Stimulated activated CD4-positive, alpha-beta T cell treated with anti-CD3 and anti-CD28 coated beads, Interleukin-15, amount 100 ng/mL, for 48 hours (primary cell): ENCODE data around the gene SLC28A1.
"Not testable (repeated sequence)": the region's sequence is repeated elsewhere in the genome, so short reads cannot be mapped to it uniquely, and the experiment has no call there.

Source experiments
- DNase-seq, 2 donors: peaks; one replicate each; pipeline ENCODE4 v3.0.0-alpha.2; 2020; ENCODE audit warnings: low read depth in 2 of 2

SLC28A1 gene

DNA sequence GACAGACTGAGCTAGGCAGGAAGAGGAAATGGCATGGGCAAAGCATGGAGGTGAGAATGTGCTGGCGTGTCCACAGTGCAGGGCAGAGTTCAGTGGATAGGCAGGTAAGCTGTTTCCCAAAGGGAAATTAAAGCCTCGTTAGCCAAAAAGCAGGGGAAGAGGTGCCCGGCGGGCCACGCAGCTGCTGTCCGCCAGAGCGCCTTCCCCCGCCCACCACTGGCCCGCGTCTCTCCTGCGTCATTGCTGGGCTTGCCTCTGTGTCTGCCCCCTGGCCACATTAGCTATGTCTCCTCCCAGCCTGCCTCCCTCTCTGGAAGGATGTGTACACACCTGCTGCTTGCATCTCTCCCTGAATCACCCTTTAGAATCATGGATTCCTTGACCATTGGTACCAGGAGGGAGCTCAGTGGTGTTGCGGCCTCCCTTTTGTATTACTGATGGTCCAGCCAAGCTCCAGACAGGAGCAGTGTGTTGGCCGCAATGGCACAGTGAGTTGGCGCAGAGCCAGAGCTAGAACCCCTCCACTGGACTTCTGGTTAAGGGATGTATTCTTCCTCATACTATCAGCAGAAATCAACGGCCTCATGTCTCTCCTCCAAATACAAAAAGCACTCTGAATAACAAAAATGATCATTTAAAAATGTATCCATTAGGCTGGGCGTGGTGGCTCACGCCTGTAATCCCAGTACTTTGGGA, 26.6 kb downstream of the SLC28A1 start:
- DNase-seq: no peak

DNA sequence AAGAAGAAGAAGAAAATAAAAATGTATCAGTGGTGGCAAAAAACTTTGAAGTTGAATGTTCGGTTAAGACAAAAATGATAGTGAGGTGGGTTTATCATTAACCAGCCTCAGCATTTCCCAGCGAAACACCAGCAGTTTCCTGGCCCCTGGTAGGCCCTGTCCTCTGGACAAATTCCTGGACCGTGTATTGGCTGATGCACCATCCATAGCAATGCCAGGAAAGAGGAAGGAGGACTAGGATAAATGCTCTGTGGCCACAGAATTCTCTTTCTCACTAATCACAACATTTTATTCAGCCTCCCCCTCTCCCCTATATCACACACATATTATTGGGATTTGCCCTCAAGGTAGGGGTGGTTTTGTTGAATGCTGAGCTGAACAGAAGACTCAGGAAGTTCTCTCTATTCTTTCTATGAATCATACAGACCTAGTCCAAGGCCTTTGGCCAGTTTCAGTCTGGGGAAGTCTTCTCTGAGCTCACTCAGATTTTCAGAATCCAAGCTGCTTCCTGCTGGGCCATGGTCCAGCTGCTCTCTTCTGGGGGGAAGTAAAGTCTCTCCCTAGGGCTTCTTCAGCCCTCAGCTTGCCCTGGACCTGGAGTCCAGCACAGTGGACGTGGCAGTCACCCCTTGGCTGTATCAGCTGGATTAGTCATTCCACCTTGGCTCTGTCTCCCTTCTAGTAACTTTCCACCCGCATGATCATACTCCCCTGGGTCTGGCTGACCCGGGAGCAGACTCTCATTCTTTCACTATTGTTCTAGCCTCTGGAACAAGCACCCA, 27.6 kb downstream of the SLC28A1 start:
- no peak for DNase-seq

DNA sequence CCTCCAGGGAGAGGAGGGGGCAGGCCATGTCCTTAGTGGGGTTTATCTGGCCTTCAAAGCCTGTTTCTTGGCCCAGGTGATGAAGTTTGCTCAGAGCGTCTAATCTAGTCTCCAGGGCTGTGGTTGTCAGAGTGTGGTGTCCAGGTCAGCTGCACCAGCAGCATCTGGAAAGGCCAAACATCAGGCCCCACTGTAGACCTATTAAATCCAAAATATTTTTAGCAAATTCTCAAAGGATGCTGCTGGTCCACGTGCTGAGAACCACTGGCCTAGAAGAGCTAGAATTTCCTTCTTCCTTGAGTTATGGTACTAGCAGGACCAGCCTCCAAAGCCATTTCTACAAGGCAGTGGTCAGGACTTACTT, 28.9 kb downstream of the SLC28A1 start:
- DNase-seq: no peak

DNA sequence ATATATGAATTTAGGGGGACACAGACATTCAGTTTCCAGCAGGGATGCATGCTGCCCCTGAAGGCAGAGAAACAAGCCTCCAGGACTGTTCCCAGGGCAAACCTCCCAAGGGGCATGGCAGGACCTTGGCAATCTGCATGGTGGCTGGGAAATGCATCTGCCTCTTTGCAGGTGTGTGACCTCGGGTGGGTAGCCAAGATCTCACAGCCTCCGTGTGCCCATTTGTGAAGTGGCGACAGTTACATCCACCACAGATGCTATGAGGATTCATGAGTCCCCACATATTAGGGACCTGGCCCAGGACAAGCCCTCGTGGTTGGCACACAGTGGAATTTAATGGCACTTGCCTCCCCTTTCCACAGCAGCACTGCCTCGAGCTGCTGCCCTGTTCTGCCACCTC, 29.9 kb downstream of the SLC28A1 start:
- no peak for DNase-seq

DNA sequence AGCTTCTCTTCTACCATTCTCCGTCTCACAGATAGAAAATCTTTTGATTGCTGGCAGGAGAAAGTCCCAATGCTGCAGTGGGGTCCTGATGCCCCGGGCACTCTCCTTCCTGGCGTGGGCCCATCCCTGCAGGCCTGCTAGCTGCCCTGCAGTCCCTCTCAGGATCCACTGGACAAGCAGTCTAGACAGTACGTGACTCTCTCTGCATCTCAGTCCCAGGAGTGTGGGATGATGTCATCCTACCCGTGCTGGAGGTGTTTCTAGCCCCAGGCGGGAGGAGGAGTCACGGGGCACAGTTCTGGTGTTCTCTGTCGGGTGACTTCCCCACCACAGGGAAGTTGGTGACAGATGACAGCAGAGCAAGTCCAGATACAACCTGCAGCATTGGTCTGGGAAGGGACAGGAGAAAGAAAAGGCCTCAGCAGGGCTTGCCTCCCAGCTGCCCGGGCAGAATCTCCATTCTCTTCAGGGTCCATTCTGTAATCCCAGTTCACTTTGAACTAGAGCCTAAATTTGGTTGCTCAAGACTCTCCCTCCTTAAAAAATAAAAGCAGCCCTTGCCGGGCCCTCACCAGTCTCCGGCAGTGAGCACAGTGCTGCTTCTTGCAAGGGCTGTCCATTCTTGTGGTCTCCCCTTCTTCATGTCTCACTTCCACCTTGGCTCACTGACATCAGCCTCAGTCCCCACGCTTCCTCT, 30.6 kb downstream of the SLC28A1 start:
- DNase-seq: peak; percentile 39 to 65

DNA sequence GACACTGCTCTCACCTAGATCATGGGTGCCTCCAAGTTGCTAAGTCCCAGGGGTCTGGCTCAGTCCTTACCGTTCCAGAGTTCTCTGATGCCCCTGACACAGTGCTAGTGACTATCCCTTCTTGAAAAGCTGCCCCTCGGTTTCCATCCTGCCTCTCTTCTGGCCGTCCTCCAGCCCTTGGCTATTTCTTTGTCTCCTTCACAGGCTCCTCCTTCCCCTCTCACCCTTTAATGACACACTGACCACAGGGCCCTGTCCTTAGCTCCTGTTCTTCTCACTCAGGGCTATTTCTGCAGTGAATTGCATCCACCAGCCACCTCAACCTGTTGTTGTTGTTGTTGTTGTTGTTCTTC, 31.1 kb downstream of the SLC28A1 start:
- DNase-seq: no peak

DNA sequence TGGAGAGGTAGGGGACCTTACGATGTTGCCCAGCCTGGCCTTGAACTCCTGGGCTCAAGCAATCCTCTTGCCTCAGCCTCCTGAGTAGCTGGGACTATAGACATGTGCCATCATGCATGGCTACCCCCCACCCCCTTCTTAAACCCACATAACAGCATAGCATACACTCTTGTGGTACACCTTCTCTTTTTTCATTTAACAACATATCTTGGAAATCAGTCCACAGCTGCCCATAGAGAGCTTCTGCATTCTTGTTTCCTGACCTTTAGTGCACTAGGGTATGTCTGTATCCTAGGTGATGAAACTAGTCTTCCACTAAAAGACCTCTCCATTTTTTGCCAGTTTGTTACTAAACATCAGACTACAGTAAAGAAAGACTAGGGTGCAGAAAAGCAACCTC, 33.0 kb downstream of the SLC28A1 start:
- no peak for DNase-seq

DNA sequence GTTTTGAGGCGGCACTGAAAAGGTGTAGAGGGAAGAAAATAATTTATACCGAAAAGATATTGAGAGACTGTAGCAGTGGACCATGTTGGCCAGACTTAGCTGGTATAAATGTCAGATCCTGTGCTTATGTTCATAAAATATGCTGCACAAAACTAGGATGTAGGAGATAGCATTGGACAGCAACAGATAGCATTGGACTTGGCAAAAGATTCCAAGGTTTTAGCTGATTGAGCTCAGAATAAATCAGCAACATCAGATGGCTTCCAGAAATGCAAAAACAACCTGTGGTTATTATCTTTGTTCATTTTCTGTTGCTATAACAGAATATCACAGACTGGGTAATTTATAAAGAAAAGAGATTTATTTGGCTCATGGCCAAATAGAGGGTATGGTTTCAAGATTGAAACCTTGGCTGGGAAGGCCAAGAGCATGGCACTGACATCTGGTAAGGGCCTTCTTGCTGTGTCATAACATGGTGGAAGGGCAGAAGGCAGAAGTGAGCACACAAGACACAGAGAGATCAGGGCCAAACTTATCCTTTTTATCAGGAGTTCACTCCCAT, 34.7 kb downstream of the SLC28A1 start:
- DNase-seq: no peak

DNA sequence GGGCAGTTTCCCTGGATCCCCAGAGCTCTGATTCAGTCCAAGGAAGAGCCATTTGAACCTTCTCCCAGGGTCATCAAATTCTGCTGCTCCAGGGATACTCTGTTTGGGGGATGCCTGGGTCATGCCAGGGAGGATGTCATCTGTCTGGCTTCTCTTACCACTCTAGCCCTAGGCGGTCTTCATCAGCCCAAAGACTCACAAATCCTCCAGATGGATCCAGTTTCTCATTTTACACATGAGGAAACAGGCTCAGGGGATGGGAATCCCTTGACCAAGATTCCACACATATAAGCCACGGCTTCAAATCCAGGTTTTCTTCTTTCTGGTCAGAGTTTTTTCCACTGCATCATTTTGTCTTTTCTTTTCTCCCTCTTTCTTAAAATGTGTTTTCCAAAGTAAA, 36.7 kb downstream of the SLC28A1 start:
- no peak for DNase-seq

DNA sequence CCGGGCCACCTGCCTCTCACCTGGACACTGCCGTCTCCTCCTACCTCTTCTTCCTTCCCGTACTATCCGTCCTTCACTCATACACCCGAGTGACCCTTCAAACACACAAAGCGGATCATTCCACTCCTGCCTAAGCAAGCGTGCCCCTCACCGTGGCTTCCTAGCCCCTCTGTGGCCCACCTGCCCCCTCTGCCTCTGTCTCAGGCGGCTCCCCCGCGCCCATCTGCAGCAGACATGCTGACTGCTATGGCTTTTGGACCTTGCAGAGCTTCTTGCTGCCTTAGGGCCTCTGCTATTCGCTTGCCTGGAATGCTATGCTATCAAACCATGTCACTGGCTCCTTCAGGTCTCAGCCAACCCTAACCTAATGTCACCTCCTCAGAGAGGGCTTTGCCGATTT, 38.1 kb downstream of the SLC28A1 start:
- DNase-seq: no peak

DNA sequence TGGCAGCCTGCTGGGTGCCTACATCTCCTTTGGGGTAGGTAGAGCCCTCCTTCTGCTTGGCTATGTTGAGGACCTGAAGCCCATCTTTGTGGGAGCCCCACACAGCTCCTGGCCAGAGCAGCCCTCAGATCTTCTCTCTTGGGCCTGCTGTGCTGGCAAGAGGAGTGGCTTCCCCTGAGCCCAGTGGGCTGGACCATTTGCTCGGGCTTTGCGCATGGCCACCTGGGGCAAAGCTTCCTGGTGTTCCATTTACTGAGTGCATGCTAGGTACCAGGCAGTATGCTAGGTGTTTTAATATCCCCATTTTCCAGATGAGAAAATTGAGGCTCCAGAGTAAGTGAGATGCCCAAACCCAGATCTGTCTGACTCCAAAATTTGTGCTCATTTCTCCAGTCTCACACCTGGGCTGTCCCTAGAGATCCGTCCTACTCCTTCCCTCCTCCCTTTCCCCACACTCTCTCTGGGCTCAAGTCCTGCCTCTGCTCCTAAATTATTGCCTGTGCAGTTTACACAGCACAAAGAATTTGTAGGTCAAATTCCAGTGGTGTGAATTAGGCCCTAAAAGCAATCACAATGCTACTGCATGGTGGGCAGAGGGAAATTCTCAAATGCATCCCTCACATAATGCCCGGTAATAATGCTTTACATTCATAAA, 39.7 kb downstream of the SLC28A1 start:
- no peak for DNase-seq

DNA sequence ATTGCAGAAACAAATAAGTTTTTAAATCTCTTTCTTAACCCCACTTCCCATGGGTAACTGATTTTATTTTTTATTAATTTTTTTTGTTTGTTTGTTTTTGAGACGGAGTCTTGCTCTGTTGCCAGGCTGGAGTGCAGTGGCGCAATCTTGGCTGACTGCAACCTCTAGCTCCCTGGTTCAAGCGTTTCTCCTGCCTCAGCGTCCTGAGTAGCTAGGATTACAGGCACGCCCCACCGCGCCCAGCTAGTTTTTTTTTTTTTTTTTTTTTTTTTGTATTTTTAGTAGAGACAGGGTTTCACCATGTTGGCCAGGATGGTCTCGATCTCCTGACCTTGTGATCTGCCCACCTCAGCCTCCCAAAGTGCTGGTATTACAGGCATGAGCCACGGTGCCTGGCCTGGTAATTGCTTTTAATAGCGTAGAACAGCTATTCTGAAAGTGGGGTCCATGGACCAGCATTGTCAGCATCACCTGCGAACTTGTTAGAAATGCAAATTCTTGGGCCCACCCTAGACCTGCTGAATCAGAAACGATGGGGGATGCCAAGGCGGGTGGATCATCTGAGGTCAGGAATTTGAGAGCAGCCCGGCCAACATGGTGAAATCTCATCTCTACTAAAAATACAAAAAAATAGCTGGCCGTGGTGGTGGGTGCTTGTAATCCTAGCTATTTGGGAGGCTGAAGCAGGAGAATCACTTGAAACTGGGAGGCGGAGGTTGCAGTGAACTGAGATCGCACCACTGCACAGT, 40.5 kb downstream of the SLC28A1 start:
- not testable (repeated sequence) for DNase-seq

DNA sequence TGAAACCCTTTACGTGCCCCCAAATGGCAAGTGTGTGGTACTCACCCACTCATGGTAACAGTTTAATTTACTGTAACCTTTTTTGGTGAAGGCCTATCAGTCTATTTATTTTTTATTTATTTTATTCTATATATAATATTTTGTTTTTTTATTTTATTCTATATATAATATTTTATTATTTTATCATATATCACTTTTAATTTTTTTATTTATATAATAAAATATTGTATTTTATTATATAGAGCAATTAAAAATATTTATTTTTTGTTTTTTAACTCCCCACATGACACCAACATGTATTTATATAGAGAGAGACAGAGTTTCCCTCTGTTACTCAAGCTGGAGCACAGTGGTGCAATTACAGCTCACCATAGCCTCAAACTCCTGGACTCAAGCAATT, 41.4 kb downstream of the SLC28A1 start:
- DNase-seq: no peak

DNA sequence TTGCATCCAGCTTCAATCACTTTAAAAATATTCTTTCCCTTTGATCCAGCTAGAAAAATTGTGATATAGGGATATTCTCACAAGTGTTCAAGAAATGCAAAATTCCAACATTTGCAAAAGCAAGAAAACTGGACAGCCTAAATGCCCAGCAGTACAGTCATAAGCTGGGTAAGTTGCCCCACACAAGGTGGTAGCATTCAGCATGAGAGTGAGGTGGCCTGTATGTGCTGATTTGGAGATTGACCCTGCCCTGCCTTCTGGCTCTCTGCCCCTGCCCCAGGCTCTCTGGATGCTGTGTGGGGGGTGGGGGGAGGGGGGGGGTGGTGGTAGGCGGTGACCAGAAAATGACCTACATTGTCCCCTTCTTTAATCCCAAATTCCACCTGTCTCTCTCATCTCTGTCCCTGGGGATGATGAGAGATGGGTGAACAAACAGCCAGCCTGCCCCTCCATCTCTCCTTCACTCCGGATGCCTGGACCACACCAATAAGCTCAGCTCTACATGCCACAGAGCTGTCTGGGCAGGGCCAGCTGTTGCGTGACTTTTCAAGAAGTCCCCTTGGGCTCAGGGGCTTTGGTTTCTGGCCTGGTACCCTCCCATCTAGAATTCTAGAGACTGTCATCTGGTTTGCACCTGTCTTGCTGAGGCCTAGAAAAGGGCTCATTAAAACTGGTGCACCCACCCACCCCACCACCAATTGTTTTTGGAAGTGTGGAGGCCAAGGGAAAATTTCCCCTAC, 42.2 kb downstream of the SLC28A1 start:
- no peak for DNase-seq

DNA sequence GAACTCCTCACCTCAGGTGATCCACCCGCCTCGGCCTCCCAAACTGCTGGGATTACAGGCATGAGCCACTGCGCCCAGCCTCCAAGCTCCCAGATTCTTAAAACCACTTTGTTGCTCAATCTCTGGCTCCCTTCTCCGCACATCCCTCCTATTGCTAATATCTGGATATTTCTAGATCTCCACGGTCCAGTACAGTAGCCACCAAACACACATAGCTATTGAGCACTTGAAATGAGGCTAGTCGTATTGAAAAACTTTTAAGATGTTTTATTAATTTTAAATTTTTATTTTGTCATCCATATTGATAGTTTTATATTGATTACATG, 44.3 kb downstream of the SLC28A1 start:
- DNase-seq: no peak

DNA sequence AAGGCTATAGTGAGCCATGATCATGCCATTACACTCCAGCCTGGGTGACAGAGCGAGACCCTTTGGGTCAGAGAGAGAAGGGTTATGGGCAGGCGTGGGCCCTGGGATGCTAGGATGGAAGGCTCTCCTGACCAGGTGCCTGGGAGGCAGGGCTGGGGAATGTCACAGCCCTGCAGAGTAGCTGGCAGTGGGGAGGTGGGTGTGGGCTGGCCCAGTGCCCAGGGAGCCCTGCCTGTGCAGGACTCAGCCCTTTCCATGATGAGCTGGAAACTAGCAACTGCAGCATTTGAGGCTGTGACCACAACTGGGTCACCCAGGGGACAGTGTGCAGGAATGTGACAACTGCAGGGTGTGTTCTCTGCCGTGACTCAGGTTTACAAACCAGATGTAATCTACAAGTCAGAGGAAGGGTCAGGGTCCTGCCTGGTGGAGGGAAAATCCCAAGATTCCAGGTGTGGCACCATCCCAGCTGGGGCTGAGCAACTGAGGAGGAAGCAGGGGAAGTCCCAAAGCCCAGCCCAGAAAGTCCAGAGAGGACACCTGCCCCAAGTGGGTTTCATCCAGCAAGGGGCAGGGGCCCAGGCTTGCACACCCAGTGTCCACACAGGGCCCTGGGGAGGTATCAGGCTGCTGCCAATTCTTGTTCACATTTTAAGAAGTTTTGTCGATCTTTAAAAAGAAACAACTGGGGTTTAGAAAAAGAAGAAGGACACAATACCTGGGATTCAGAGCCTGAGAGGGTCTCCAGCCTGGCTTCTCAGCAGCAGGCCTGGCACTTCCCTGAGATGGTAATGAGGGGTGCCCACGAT, 45.5 kb downstream of the SLC28A1 start:
- no peak for DNase-seq

DNA sequence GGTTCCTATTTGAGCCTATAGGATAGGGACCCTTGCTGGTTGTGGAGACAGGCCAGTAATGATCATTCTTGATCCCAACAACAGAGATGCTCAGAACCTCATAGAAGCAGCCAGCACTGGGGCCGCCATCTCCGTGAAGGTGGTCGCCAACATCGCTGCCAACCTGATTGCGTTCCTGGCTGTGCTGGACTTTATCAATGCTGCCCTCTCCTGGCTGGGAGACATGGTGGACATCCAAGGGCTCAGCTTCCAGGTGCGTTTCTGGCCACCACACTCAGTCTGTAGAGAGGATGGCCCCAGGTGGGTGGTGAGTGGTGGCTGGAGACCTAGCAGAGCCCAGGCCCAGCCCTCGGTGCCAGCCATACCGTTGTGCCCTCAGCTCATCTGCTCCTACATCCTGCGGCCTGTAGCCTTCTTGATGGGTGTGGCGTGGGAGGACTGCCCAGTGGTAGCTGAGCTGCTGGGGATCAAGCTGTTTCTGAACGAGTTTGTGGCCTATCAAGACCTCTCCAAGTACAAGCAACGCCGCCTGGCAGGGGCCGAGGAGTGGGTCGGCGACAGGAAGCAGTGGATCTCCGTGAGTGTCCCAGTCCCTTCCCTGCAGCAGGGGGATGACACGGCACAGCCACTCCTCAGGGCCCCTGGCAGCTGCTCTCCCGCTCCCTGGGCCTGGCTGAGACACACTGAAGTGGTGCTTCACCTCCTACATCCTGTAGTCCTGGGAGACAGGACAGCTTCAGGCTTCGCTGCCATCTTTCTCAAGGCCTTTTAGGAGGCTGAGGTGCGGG, 50.7 kb downstream of the SLC28A1 start:
- no peak for DNase-seq

DNA sequence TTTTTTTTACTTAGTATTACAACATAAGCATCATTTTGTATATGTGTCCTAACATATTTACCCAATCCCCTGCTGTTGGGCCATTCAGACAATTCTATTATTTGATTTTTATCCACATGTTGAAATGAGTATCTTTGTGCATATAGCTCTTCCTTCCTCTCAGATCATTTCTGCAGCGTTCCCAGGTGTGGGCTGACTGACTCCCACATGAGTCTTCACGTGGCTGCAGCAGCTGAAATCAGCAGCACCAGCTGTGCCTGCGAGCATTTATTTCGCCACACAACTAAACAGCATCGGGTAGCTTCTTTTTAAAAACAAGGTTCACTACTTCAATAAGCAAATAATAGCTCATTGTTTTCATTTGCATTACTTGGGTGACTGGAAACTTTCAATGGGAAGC, 52.7 kb downstream of the SLC28A1 start:
- no peak for DNase-seq

DNA sequence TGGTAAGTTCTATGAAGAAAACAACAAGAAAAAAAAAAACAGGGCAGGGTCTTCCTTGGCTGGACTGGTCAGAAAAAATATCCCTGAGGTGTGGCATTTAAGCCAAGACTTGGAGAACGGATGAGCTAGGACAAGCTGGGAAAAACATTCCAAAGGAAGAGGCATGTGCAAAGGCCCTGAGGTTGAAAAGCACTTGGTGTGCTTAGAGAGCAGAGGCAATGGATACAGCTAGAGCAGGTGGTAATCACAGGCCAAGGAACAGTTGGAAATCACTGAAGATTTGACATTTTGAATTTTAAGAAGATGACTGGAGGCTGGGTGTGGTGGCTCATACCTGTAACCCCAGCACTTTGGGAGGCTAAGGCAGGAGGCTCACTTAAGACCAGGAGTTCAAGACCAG, 54.3 kb downstream of the SLC28A1 start:
- DNase-seq: no peak
